HepG2 (cell line): ENCODE results near the gene KLF17. TPM values are rescaled to one million over a fixed set of nuclear protein-coding genes. Genes with fewer than 3 reads are reported as not detected.

Experiments used
- ATAC-seq: fragments of 200-7000 bp; cut with Tn5 transposase; 3 replicates; pipeline ENCODE4 v1.9.1; 2020; ENCODE audit warnings: mild to moderate bottlenecking, moderate library complexity
- Bru-seq: library from RNA; stranded (reverse); fragments of 400-500 nt; gene quantifications from one replicate; lab custom pipeline; 2021; lab: Mats Ljungman, UMichigan
- BruChase-seq, 2 experiments: library from RNA; stranded (reverse); fragments of 400-500 nt; gene quantifications; one replicate each; lab custom pipeline; 2021; lab: Mats Ljungman, UMichigan
- BruUV-seq: library from RNA; stranded (reverse); fragments of 400-500 nt; replicated peaks from 2 replicates; lab custom pipeline; 2021; lab: Mats Ljungman, UMichigan
- CTCF ChIA-PET: fragments of 300-600 bp; formaldehyde crosslinking; extraction: SDS; loops from one replicate; lab custom pipeline; 2021; ENCODE audit warnings: low total read pairs, inconsistent platforms, low intra/inter-chr PET ratio; lab: Yijun Ruan, JAX
- POLR2A ChIA-PET: fragments of 350-600 bp; sonication (Branson Sonifier 250); formaldehyde crosslinking; loops from one replicate; lab custom pipeline; 2020; ENCODE audit warnings: antibody characterized with exemption, inconsistent platforms; lab: Yijun Ruan, JAX
- DNase-seq: peaks from one replicate; pipeline ENCODE4 v3.0.0-alpha.2; 2015; ENCODE audit warnings: low spot score
- FAIRE-seq: peaks from 3 replicates; lab custom pipeline; 2011; peaks lifted over from hg19 to GRCh38; lab: Jason Lieb, UNC
- H2AFZ ChIP-seq: one replicate; pipeline ENCODE4 v1.6.1; 2011; ENCODE audit warnings: low read length, inconsistent platforms
- H3K27ac ChIP-seq: fragments of 300-600 bp; 3 replicates; pipeline ENCODE4 v1.8.0; 2011; ENCODE audit warnings: mixed run types, mild to moderate bottlenecking, mixed read lengths, low read length, inconsistent platforms; ENCODE audit not compliant: insufficient read depth; ENCODE audit errors: extremely low read length
- H3K27me3 ChIP-seq, 2 experiments: fragments of 200-600 bp in 1 of 2; 2 replicates in 1 of 2; 3 replicates in 1 of 2; pipeline versions ENCODE4 v1.6.0 to v1.8.0; 2011; ENCODE audit warnings: low read length in 2 of 2, mild to moderate bottlenecking in 2 of 2, moderate library complexity in 2 of 2, inconsistent platforms in 1 of 2; ENCODE audit not compliant: insufficient read depth in 2 of 2, control insufficient read depth in 1 of 2
- H3K36me3 ChIP-seq, 2 experiments: fragments of 200-600 bp in 1 of 2; replicated peaks in 1 of 2; 2 replicates in 1 of 2; 3 replicates in 1 of 2; pipeline versions ENCODE4 v1.5.1 to v1.8.0; 2011; ENCODE audit warnings: low read length in 2 of 2, inconsistent platforms in 1 of 2; ENCODE audit not compliant: insufficient read depth in 2 of 2, control insufficient read depth in 1 of 2
- H3K4me1 ChIP-seq: 2 replicates; pipeline ENCODE4 v1.5.1; 2012; ENCODE audit warnings: low read length, inconsistent platforms; ENCODE audit not compliant: insufficient read depth
- H3K4me2 ChIP-seq: 2 replicates; pipeline ENCODE4 v1.6.0; 2011; ENCODE audit warnings: low read depth, low read length, inconsistent platforms
- H3K4me3 ChIP-seq, 3 experiments: fragments of 200-600 bp in 1 of 3; sonication (generic), shearing (Covaris generic) in 1 of 3; replicated peaks in 1 of 3; 2 replicates each; pipeline ENCODE4 v1.5.1; 2011 to 2016; ENCODE audit warnings: low read length in 3 of 3, inconsistent platforms in 2 of 3, low read depth in 2 of 3, mild to moderate bottlenecking in 2 of 3, control low read depth in 1 of 3, mixed read lengths in 1 of 3; ENCODE audit not compliant: insufficient read depth in 1 of 3
- H3K79me2 ChIP-seq: one replicate; pipeline ENCODE4 v1.6.1; 2011; ENCODE audit warnings: low read length, inconsistent platforms; ENCODE audit not compliant: insufficient read depth
- H3K9ac ChIP-seq: 2 replicates; pipeline ENCODE4 v1.6.0; 2011; ENCODE audit warnings: mild to moderate bottlenecking, low read depth, low read length, inconsistent platforms; ENCODE audit not compliant: insufficient read depth
- H3K9me3 ChIP-seq: 2 replicates; pipeline ENCODE4 v1.5.1; 2012; ENCODE audit warnings: mild to moderate bottlenecking, low read length
- H4K20me1 ChIP-seq: 2 replicates; pipeline ENCODE4 v1.6.0; 2011; ENCODE audit warnings: inconsistent platforms, mild to moderate bottlenecking, low read length, moderate library complexity; ENCODE audit not compliant: insufficient read depth
- DMAP1 ChIP-seq: IDR thresholded peaks from 2 replicates; pipeline ENCODE4 v1.6.1; 2016
- MTA3 ChIP-seq: sonication (generic); formaldehyde crosslinking; IDR thresholded peaks from 2 replicates; pipeline ENCODE4 v1.4.0; 2020; ENCODE audit warnings: missing genetic modification reagents
- NONO ChIP-seq, 2 experiments: fragments of 450-650 bp in 1 of 2; sonication (generic) in 1 of 2; formaldehyde crosslinking in 1 of 2; IDR thresholded peaks in 1 of 2; conservative IDR thresholded peaks in 1 of 2; 2 replicates each; pipeline versions ENCODE4 v1.6.1 to v1.8.0; 2017 to 2022; ENCODE audit warnings: mild to moderate bottlenecking in 1 of 2, missing genetic modification reagents in 1 of 2, moderate library complexity in 1 of 2
- PBX2 ChIP-seq: IDR thresholded peaks from 2 replicates; pipeline ENCODE4 v1.6.1; 2016; ENCODE audit warnings: control low read depth
- RFXANK ChIP-seq: IDR thresholded peaks from 2 replicates; pipeline ENCODE4 v1.6.1; 2016
- RXRA ChIP-seq: sonication (generic); formaldehyde crosslinking; IDR thresholded peaks from 2 replicates; pipeline ENCODE4 v1.5.1; 2020; ENCODE audit warnings: missing genetic modification reagents
- ZMYM3 ChIP-seq: sonication (generic); formaldehyde crosslinking; IDR thresholded peaks from 2 replicates; pipeline ENCODE4 v1.5.1; 2020; ENCODE audit warnings: mild to moderate bottlenecking, missing genetic modification reagents
- WGBS: methylation state at CpG from one replicate; pipeline ENCODE4 v1.1.6; 2017; ENCODE audit warnings: low lambda C conversion rate; 5-methylcytosine and 5-hydroxymethylcytosine counted together
- in situ Hi-C: cut with HindIII; loops from 2 replicates; pipeline ENCODE4 v1.10.0; 2017; ENCODE audit warnings: low pct_unique_long_range_greater_than_20kb; ENCODE audit not compliant: extremely low pct_ligation_motif_present
- intact Hi-C: fragments of 100-400 bp; cut with micrococcal nuclease; formaldehyde crosslinking; loops from one replicate; pipeline ENCODE4 v1.10.0; 2022; ENCODE audit not compliant: unreplicated experiment
- long read RNA-seq, 2 experiments: library from RNA in 1 of 2; library from polyadenylated mRNA in 1 of 2; stranded (forward) in 1 of 2; unstranded in 1 of 2; transcript quantifications; one replicate each; pipeline ENCODE4 v2.0.0, GENCODE V29; 2019 to 2022
- polyA minus RNA-seq, 3 experiments: library from RNA; depleted of rRNA, polyadenylated mRNA; stranded (reverse); fragments of >200 nt; gene quantifications; 2 replicates each; pipeline ENCODE4 v1.2.3, GENCODE V29; 2011; ENCODE audit warnings: low replicate concordance in 1 of 3
- polyA plus RNA-seq, 8 experiments: library from polyadenylated mRNA; depleted of rRNA in 3 of 8; stranded (reverse) in 7 of 8; unstranded in 1 of 8; fragments of >200 nt; fragmentation: Illumina TruSeq in 4 of 8; extraction: Trizol in 4 of 8; gene quantifications; 2 replicates each; pipeline versions ENCODE4 v1.2.1 to v1.2.3, GENCODE V29; 2011 to 2016; ENCODE audit warnings: low read depth in 4 of 8, missing spikeins in 1 of 8, mixed read lengths in 1 of 8; ENCODE audit not compliant: insufficient read depth in 1 of 8
- total RNA-seq, 5 experiments: library from RNA; depleted of rRNA; stranded (reverse); fragments of >200 nt; fragmentation: Illumina TruSeq; extraction: Trizol; gene quantifications; 2 replicates each; pipeline ENCODE4 v1.2.3, GENCODE V29; 2016; ENCODE audit warnings: low read depth in 1 of 5

KLF17 gene
- total RNA-seq (2016; rRNA removed; fragmentation: Illumina TruSeq; extraction: Trizol) (not detected in 2 replicates), polyA plus RNA-seq (2011; rRNA removed) (not detected in 2 replicates), polyA minus RNA-seq (2011; rRNA and poly(A)+ RNA removed; ENCODE audit: low replicate concordance) (0.96 TPM in 1 of 2 replicates, not detected in the other), Bru-seq, nascent RNA (not detected), BruChase-seq, experiment 1, labeled RNA remaining after a 6-hour chase (not detected), BruChase-seq, experiment 2, labeled RNA remaining after a 2-hour chase (not detected)
- not detected in 2 replicates for total RNA-seq (2016; cell fraction: cytosol; rRNA removed; fragmentation: Illumina TruSeq; extraction: Trizol; ENCODE audit: low read depth)
- total RNA-seq (2016; cell fraction: insoluble cytoplasmic fraction; rRNA removed; fragmentation: Illumina TruSeq; extraction: Trizol): not detected in 2 replicates
- total RNA-seq (2016; cell fraction: membrane; rRNA removed; fragmentation: Illumina TruSeq; extraction: Trizol): not detected in 2 replicates
- not detected in 2 replicates for total RNA-seq (2016; cell fraction: nucleus; rRNA removed; fragmentation: Illumina TruSeq; extraction: Trizol)
- polyA plus RNA-seq (2011; cell fraction: cytosol; rRNA removed): not detected in 2 replicates
- not detected in 2 replicates for polyA plus RNA-seq (2011; cell fraction: nucleus; rRNA removed)
- polyA plus RNA-seq (2012): not detected in 2 replicates
- polyA plus RNA-seq (2016; cell fraction: cytosol; fragmentation: Illumina TruSeq; extraction: Trizol; ENCODE audit: low read depth): not detected in 2 replicates
- polyA plus RNA-seq (2016; cell fraction: insoluble cytoplasmic fraction; fragmentation: Illumina TruSeq; extraction: Trizol; ENCODE audit: low read depth): not detected in 2 replicates
- polyA plus RNA-seq (2016; cell fraction: membrane; fragmentation: Illumina TruSeq; extraction: Trizol; ENCODE audit: low read depth): not detected in 2 replicates
- polyA plus RNA-seq (2016; cell fraction: nucleus; fragmentation: Illumina TruSeq; extraction: Trizol; ENCODE audit: insufficient read depth, low read depth): not detected in 2 replicates
- not detected in 2 replicates for polyA minus RNA-seq (2011; cell fraction: cytosol; rRNA and poly(A)+ RNA removed)
- polyA minus RNA-seq (2011; cell fraction: nucleus; rRNA and poly(A)+ RNA removed): not detected in 2 replicates
- long read RNA-seq, experiment 1: 0 reads
- long read RNA-seq, experiment 2: 0 reads

DNA sequence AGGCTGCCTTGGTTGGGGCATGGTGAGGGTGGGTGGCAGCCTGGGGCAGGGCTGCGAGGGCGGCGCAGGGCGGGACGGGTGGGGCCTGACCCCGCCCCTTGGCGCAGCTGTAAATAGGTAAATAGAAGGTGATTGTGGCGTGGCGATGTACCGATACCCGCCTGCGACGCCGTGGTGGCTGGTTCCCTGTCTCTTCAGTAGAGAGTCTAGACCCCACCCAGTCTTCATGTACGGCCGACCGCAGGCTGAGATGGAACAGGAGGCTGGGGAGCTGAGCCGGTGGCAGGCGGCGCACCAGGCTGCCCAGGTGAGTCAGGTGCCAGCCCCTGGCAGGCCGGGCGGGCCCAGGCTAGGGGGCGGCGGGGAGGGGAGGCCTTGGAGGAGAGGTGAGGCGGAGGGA lies at the start of gene KLF17:
Gene KLF17 (plus strand): TSS at position 140 of the 400 bp plus-strand sequence. CDS start 87 bp downstream, at position 227.
- ATAC-seq (no peak), FAIRE-seq (no peak)

More for the DNA sequence above, at the start of gene KLF17:
- Histone ChIP-seq H3K27me3 (peaks cover 0 to 22% of the 10 kb centered on the region in 2 experiments; a peak in 3 of 5 replicates), H4K20me1 (no peaks in the 10 kb centered on the region), H3K4me2 (no peak within 1 kb of the TSS), H3K4me3 (no peak within 1 kb of the TSS), H3K27ac (no peak within 1 kb of the TSS), H3K79me2 (no peaks in the 10 kb centered on the region), H3K9me3 (no peaks in the 10 kb centered on the region), H3K36me3 (no peaks in the 10 kb centered on the region), H3K9ac (no peak within 1 kb of the TSS), H2AFZ (no peak within 1 kb of the TSS), H3K4me1 (peaks cover 6% of the 10 kb centered on the region; the same call in 1 of the 2 replicates)
- DNase-seq: no peak
- in situ Hi-C loops (no loop called here), intact Hi-C loops (no loop called here)
- TF ChIP-seq RFXANK (CRISPR knock-in tag) (no peak), RXRA (no peak), PBX2 (CRISPR knock-in tag) (no peak), NONO (IDR thresholded peaks at IDR 0.05) (no peak), NONO (CRISPR knock-in tag; conservative IDR thresholded peaks at IDR 0.05) (no peak), DMAP1 (no peak), MTA3 (no peak), ZMYM3 (CRISPR knock-in tag) (no peak)
- ChIA-PET POLR2A (no interaction called here), CTCF (no interaction called here)
- 78% methylated on average over 23 of the region's 25 CpGs for WGBS
- BruUV-seq: no TSS peak
